Pulmonary artery endothelial cell (primary cell): ENCODE data around the gene KLHL21. TPM values are rescaled to one million over a fixed set of nuclear protein-coding genes. Genes with fewer than 3 reads are reported as not detected.

Experiments
- DNase-seq: peaks from one replicate; pipeline ENCODE4 v3.0.0-alpha.2; 2011; ENCODE audit warnings: low read depth, low spot score
- total RNA-seq: library from RNA; depleted of rRNA; stranded (reverse); fragments of >200 nt; gene quantifications from 2 replicates; pipeline ENCODE4 v1.2.3, GENCODE V29; 2014

KLHL21 gene
- total RNA-seq, 1 donor from 2014 or later = 25.3 TPM

GRCh38 chr1:6624710-6625583 is 22.3 kb upstream of the KLHL21 start, which contains the start of gene THAP3:
Gene THAP3 (plus strand): TSS chr1:6624868. CDS start chr1:6625219, 351 bp downstream.
- no peak for DNase-seq

GRCh38 chr1:6623269-6623965 is 20.7 kb upstream of the KLHL21 start:
- no peak for DNase-seq

GRCh38 chr1:6622396-6623152 is 19.9 kb upstream of the KLHL21 start:
- DNase-seq = no peak

- DNase-seq = no peak
Measured at GRCh38 chr1:6621429-6622391, 19.0 kb upstream of the KLHL21 start.

- no peak for DNase-seq
Measured at GRCh38 chr1:6619045-6619444, 16.4 kb upstream of the KLHL21 start.

GRCh38 chr1:6614929-6615785 is 12.5 kb upstream of the KLHL21 start:
- no peak for DNase-seq

GRCh38 chr1:6614019-6614928 is 11.6 kb upstream of the KLHL21 start:
- DNase-seq = no peak

- DNase-seq = peak; percentile 98
Measured at GRCh38 chr1:6613361-6614018, 10.8 kb upstream of the KLHL21 start, which contains the start of gene PHF13. Gene PHF13 (plus strand): TSS chr1:6613731. CDS start chr1:6614067, 336 bp downstream.

GRCh38 chr1:6612641-6613360 is 10.1 kb upstream of the KLHL21 start:
- no peak for DNase-seq

- peak; percentile 81 for DNase-seq
Measured at GRCh38 chr1:6603915-6604558, 1.4 kb upstream of the KLHL21 start.

GRCh38 chr1:6603238-6603914 is 707 bp upstream of the KLHL21 start:
- no peak for DNase-seq

- no peak for DNase-seq
Measured at GRCh38 chr1:6601923-6602668, 573 bp downstream of the KLHL21 start.

GRCh38 chr1:6601049-6601922 is 1.4 kb downstream of the KLHL21 start:
- no peak for DNase-seq

- DNase-seq = no peak
Measured at GRCh38 chr1:6600410-6601048, 2.1 kb downstream of the KLHL21 start.
